ENCODE results near the gene GLS2.

GLS2 gene

GRCh38 chr12:56434828-56435227, 53.1 kb downstream of the GLS2 start:
- DNase-seq = no peak

- no peak for DNase-seq
Observed at GRCh38 chr12:56431850-56432249, 56.1 kb downstream of the GLS2 start.

DNA sequence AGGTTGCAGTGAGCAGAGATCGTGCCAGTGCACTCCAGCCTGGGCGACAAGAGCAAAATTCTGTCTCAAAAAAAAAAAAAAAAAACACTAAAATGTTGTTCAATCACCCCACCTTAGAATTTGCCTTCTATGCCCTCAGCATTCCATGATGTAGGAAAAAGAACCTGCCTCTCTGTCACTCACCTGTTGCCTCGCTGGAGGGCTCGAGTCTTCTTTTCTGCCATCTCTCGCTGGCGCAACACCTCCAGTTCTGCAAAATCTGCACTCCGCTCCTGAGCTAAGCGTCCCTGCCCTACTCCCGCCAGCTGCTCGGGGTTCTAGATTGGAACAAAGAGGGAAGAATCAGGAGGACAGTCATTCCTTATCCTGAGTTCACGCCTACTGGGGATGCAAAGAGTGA, 56.7 kb downstream of the GLS2 start:
- no peak for DNase-seq

DNA sequence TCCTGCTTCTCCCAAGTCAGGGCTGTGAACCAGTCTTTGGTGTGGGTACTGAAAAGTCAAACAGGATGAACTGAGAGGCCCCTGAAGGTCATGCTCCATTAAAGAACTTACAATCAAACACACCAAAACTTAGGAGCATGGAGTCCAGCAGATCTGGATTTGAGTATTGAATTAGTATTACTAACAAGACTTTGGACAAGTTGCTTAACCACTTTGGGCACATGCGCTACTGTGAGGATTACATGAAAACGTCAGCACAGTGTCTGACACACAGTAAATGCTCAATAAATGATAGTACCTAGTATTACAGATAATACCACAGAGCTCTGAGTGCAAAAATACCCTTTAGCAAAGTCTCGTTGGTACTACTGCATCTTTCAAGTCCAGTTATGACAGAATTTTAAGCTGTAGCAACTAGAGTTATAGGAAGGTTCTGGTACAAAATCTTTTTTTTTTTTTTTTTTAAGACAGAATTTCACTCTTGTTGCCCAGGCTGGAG, 62.0 kb downstream of the GLS2 start:
- no peak for DNase-seq

- DNase-seq = no peak
Observed at GRCh38 chr12:56425193-56425592, 62.8 kb downstream of the GLS2 start.

All from activated CD4-positive, alpha-beta T cell treated with anti-CD3 and anti-CD28 coated beads, Interleukin-10, Interleukin-2, amounts not matched to agents 100 ng/mL and 50 ng/mL, durations not matched to agents 16 hours and 8 hours (primary cell).